ENCODE measurements around the gene WRAP73. TPM values are rescaled to one million over a fixed set of nuclear protein-coding genes. Genes with fewer than 3 reads are reported as not detected.

The WRAP73 gene
- total RNA-seq, 3 donors from 2014 or later (not counting 1 experiment from before 2014, with no cell fraction given), result 27.8 to 35.4 (median 30.1) TPM

- Mint-ChIP-seq H3K27ac (no peak overlapping the region), H3K27me3 (ENCODE audit: low read depth in 2 of 2) (no peaks in the 10 kb centered on the region), H3K4me1 (no peaks in the 10 kb centered on the region), H3K9me3 (no peaks in the 10 kb centered on the region), H3K36me3 (peaks cover 9% of the 10 kb centered on the region), H3K4me3 (no peak overlapping the region)
- 95% methylated on average over 26 of the region's 26 CpGs for WGBS (ENCODE audit: insufficient coverage)
- DNase-seq, result no peak
- Histone ChIP-seq H3K4me3 (ENCODE audit: low read length) (no peak overlapping the region), H3K4me1 (ENCODE audit: control insufficient read depth, insufficient read depth, low read length) (no peaks in the 10 kb centered on the region), H3K27ac (ENCODE audit: low read length) (no peak overlapping the region), H3K9me3 (ENCODE audit: control insufficient read depth, insufficient read depth, low read length) (no peaks in the 10 kb centered on the region), H3K27me3 (ENCODE audit: control insufficient read depth, insufficient read depth, low read length) (no peaks in the 10 kb centered on the region), H3K36me3 (ENCODE audit: control insufficient read depth, insufficient read depth, low read length) (peaks cover 44% of the 10 kb centered on the region)
- no peak for TF ChIP-seq CTCF (IDR thresholded peaks at IDR 0.05)
- ATAC-seq, result no peak
- intact Hi-C loops (cut with micrococcal nuclease), result no loop called here
These were observed 8.7 kb downstream of the WRAP73 start for GRCh38 chr1:3641046-3641760.

- TF ChIP-seq CTCF (IDR thresholded peaks at IDR 0.05), result no peak
- no peak overlapping the region for H3K27ac ChIP-seq (ENCODE audit: low read length)
- H3K9me3 ChIP-seq (ENCODE audit: control insufficient read depth, insufficient read depth, low read length), result no peaks in the 10 kb centered on the region
- peaks cover 40% of the 10 kb centered on the region for H3K36me3 ChIP-seq (ENCODE audit: control insufficient read depth, insufficient read depth, low read length)
- no peaks in the 10 kb centered on the region for H3K27me3 ChIP-seq (ENCODE audit: control insufficient read depth, insufficient read depth, low read length)
- no peak overlapping the region for H3K4me3 ChIP-seq (ENCODE audit: low read length)
- Mint-ChIP-seq H3K9me3 (no peaks in the 10 kb centered on the region), H3K27me3 (ENCODE audit: low read depth in 2 of 2) (no peaks in the 10 kb centered on the region), H3K36me3 (peaks cover 9% of the 10 kb centered on the region), H3K27ac (no peak overlapping the region), H3K4me3 (no peak overlapping the region), H3K4me1 (no peaks in the 10 kb centered on the region)
- WGBS (ENCODE audit: insufficient coverage), result 93% methylated on average over 36 of the region's 36 CpGs
- no peak for DNase-seq
- no peaks in the 10 kb centered on the region for H3K4me1 ChIP-seq (ENCODE audit: control insufficient read depth, insufficient read depth, low read length)
- intact Hi-C loops (cut with micrococcal nuclease), result no loop called here
- ATAC-seq, result no peak
These were observed 9.6 kb downstream of the WRAP73 start for GRCh38 chr1:3640121-3640837.

DNA sequence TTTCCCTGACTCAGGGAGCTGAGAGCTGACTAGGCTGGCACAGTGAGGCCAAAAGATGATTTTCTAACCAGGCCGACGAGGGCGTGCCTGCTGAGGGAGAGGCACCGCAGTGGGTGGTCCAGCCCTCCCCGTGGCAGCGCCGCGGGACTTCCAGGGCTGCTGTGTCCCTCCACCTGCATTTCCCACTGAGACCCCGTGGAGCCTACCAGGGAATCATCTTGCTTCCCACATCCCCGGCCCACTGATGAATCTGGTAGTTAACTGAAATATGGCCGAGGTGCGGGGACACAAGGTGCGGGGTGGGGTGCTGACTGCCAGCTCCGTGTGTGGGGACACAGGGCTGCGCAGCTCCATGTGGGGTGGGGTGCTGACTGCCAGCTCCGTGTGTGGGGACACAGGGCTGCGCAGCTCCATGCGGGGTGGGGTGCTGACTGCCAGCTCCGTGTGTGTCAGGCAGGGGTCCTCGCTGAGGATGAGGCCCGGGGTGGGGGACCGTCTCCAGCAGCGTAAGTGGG is 10.4 kb downstream of the WRAP73 start:
- 96% methylated on average over 23 of the region's 23 CpGs for WGBS (ENCODE audit: insufficient coverage)
- H3K9me3 Mint-ChIP-seq, result no peaks in the 10 kb centered on the region
- no peaks in the 10 kb centered on the region for H3K4me1 ChIP-seq (ENCODE audit: control insufficient read depth, insufficient read depth, low read length)
- H3K36me3 ChIP-seq (ENCODE audit: control insufficient read depth, insufficient read depth, low read length), result peaks cover 42% of the 10 kb centered on the region
- no peak overlapping the region for H3K4me3 Mint-ChIP-seq
- H3K27ac Mint-ChIP-seq, result no peak overlapping the region
- no peak overlapping the region for H3K4me3 ChIP-seq (ENCODE audit: low read length)
- H3K36me3 Mint-ChIP-seq, result peaks cover 9% of the 10 kb centered on the region
- intact Hi-C loops (cut with micrococcal nuclease), result no loop called here
- H3K4me1 Mint-ChIP-seq, result no peaks in the 10 kb centered on the region
- no peak for TF ChIP-seq CTCF (IDR thresholded peaks at IDR 0.05)
- DNase-seq (no peak), ATAC-seq (no peak)
- H3K27me3 Mint-ChIP-seq (ENCODE audit: low read depth in 2 of 2), result no peaks in the 10 kb centered on the region
- no peaks in the 10 kb centered on the region for H3K27me3 ChIP-seq (ENCODE audit: control insufficient read depth, insufficient read depth, low read length)
- no peaks in the 10 kb centered on the region for H3K9me3 ChIP-seq (ENCODE audit: control insufficient read depth, insufficient read depth, low read length)
- H3K27ac ChIP-seq (ENCODE audit: low read length), result no peak overlapping the region
